Hepatocyte (in vitro differentiated cells): ENCODE data around the gene ERC2.

ENCODE experiments used
- CTCF ChIP-seq: fragments of 200-600 bp; sonication (generic); IDR thresholded peaks from 2 replicates; pipeline ENCODE4 v1.5.1; 2016; ENCODE audit warnings: antibody characterized with exemption, mild to moderate bottlenecking; ENCODE audit not compliant: poor library complexity
- EZH2 ChIP-seq: fragments of 200-600 bp; sonication (generic); IDR thresholded peaks from 2 replicates; pipeline ENCODE4 v1.6.1; 2016; ENCODE audit warnings: antibody characterized with exemption, mild to moderate bottlenecking, borderline replicate concordance
- EZH2phosphoT487 ChIP-seq: fragments of 200-600 bp; sonication (generic); IDR thresholded peaks from one replicate; pipeline ENCODE4 v1.6.1; 2018; ENCODE audit warnings: antibody characterized with exemption, mild to moderate bottlenecking, low read depth, moderate library complexity; ENCODE audit not compliant: unreplicated experiment, severe bottlenecking

- no peak for TF ChIP-seq EZH2phosphoT487
- TF ChIP-seq CTCF, result no peak
- no peak for TF ChIP-seq EZH2
These were observed 608.1 kb downstream of the ERC2 start for GRCh38 chr3:55860049-55860721.
